HL-60 (cell line): ENCODE measurements around the gene TNP2.
A peak's percentile ranks its signal among the peaks of the same experiment; 100 is the strongest.

Experiments
- DNase-seq, 2 experiments: peaks; one replicate each; pipeline ENCODE4 v3.0.0-alpha.2; 2010 to 2020; ENCODE audit warnings: low read depth in 1 of 2, low spot score in 1 of 2
- H3K27ac ChIP-seq: fragments of 250-450 bp; sonication (Bioruptor Pico); replicated peaks from 2 replicates; pipeline ENCODE4 v1.5.1; 2020; ENCODE audit warnings: mild to moderate bottlenecking, moderate library complexity
- H3K27me3 ChIP-seq: fragments of 250-450 bp; sonication (Bioruptor Pico); 2 replicates; pipeline ENCODE4 v1.5.1; 2021; ENCODE audit warnings: mild to moderate bottlenecking, moderate library complexity; ENCODE audit not compliant: insufficient read depth, poor library complexity, severe bottlenecking
- H3K4me3 ChIP-seq: replicated peaks from 2 replicates; pipeline ENCODE4 v1.5.1; 2011; ENCODE audit warnings: mild to moderate bottlenecking, control low read depth, low read length; ENCODE audit not compliant: insufficient read depth
- CTCF ChIP-seq: IDR thresholded peaks from one replicate; pipeline ENCODE4 v1.5.1; 2011; ENCODE audit warnings: low read length, control low read depth, inconsistent platforms; ENCODE audit not compliant: insufficient read depth
- GABPA ChIP-seq: IDR thresholded peaks from 2 replicates; pipeline ENCODE4 v1.6.1; 2012; ENCODE audit warnings: low read depth
- POLR2AphosphoS5 ChIP-seq: IDR thresholded peaks from 2 replicates; pipeline ENCODE4 v1.6.1; 2012; ENCODE audit warnings: low read depth
- REST ChIP-seq: IDR thresholded peaks from 2 replicates; pipeline ENCODE4 v1.6.1; 2012; ENCODE audit warnings: low read depth; ENCODE audit not compliant: insufficient replicate concordance
- SPI1 ChIP-seq: IDR thresholded peaks from 2 replicates; pipeline ENCODE4 v1.6.1; 2012; ENCODE audit warnings: low read depth, mild to moderate bottlenecking, borderline replicate concordance

TNP2 gene

GRCh38 chr16:11310997-11311561, 42.0 kb upstream of the TNP2 start:
- H3K4me3 ChIP-seq, result no peak overlapping the region
- peak overlapping the region; percentile 91 for H3K27ac ChIP-seq
- DNase-seq, result peak in 1 of 2 experiments; percentile 77
- H3K27me3 ChIP-seq, result no peaks in the 10 kb centered on the region
- no peak for TF ChIP-seq POLR2AphosphoS5
- TF ChIP-seq SPI1, result peak; percentile 81; the same call in 1 of the 2 replicates

- no peak for DNase-seq
- H3K27me3 ChIP-seq, result no peaks in the 10 kb centered on the region
- H3K4me3 ChIP-seq, result no peak overlapping the region
- TF ChIP-seq POLR2AphosphoS5, result no peak
- no peak for TF ChIP-seq REST
- no peak for TF ChIP-seq GABPA
- TF ChIP-seq CTCF, result no peak
- no peak for TF ChIP-seq SPI1
- peak overlapping the region; percentile 91 for H3K27ac ChIP-seq
Measured at GRCh38 chr16:11310634-11310977, 41.5 kb upstream of the TNP2 start.

GRCh38 chr16:11309895-11310633, 40.9 kb upstream of the TNP2 start:
- H3K27ac ChIP-seq, result peak overlapping the region; percentile 91
- no peaks in the 10 kb centered on the region for H3K27me3 ChIP-seq
- no peak overlapping the region for H3K4me3 ChIP-seq
- peak in 1 of 2 experiments; percentile 59 for DNase-seq
- TF ChIP-seq CTCF (no peak), POLR2AphosphoS5 (no peak), GABPA (no peak), REST (no peak), SPI1 (no peak)

GRCh38 chr16:11308493-11309283, 39.6 kb upstream of the TNP2 start:
- TF ChIP-seq SPI1 (no peak), REST (no peak), CTCF (no peak), POLR2AphosphoS5 (peak; percentile 92), GABPA (no peak)
- no peaks in the 10 kb centered on the region for H3K27me3 ChIP-seq
- DNase-seq, result peak; percentile 55 to 72
- no peak overlapping the region for H3K4me3 ChIP-seq
- peak overlapping the region; percentile 91 for H3K27ac ChIP-seq
